Natural killer cell (primary cell): Measurements from ENCODE around the gene CMSS1. TPM values are rescaled to one million over a fixed set of nuclear protein-coding genes. Genes with fewer than 3 reads are reported as not detected.

Experiments used
- ATAC-seq, 3 donors: fragments of 150-1000 bp in 2 of 3; fragments of 200-7000 bp in 1 of 3; cut with Tn5 transposase; 1 replicate in 1 of 3; 2 replicates in 2 of 3; pipeline ENCODE4 v1.10.0; 2021; ENCODE audit warnings: mild to moderate bottlenecking in 2 of 3, moderate library complexity in 2 of 3
- DNase-seq, 2 donors: peaks; one replicate each; pipeline versions ENCODE4 v3.0.0 to v3.0.0-alpha.2; 2013 to 2021; ENCODE audit warnings: mixed read lengths in 1 of 2
- H3K27ac ChIP-seq: one replicate; pipeline ENCODE4 v1.5.1; 2013; ENCODE audit warnings: mild to moderate bottlenecking, low read length
- H3K27me3 ChIP-seq: one replicate; pipeline ENCODE4 v1.6.1; 2013; ENCODE audit warnings: low read length; ENCODE audit not compliant: control insufficient read depth, insufficient read depth
- H3K36me3 ChIP-seq: one replicate; pipeline ENCODE4 v1.6.1; 2013; ENCODE audit warnings: low read length; ENCODE audit not compliant: control insufficient read depth, insufficient read depth
- H3K4me1 ChIP-seq: one replicate; pipeline ENCODE4 v1.6.1; 2013; ENCODE audit warnings: low read length; ENCODE audit not compliant: control insufficient read depth, insufficient read depth
- H3K4me3 ChIP-seq: one replicate; pipeline ENCODE4 v1.5.1; 2013; ENCODE audit warnings: low read length
- H3K9me3 ChIP-seq: one replicate; pipeline ENCODE4 v1.6.1; 2013; ENCODE audit warnings: low read length; ENCODE audit not compliant: control insufficient read depth, insufficient read depth
- H3K27ac Mint-ChIP-seq, 2 donors: one replicate each; pipeline ENCODE4 v1.8.0; 2022; ENCODE audit warnings: mild to moderate bottlenecking in 2 of 2, mixed read lengths in 2 of 2, moderate library complexity in 1 of 2
- H3K27me3 Mint-ChIP-seq, 2 donors: one replicate each; pipeline ENCODE4 v1.8.0; 2022; ENCODE audit warnings: low read depth in 2 of 2, mixed read lengths in 2 of 2
- H3K36me3 Mint-ChIP-seq: one replicate; pipeline ENCODE4 v1.8.0; 2022; ENCODE audit warnings: mixed read lengths
- H3K4me1 Mint-ChIP-seq, 2 donors: one replicate each; pipeline ENCODE4 v1.8.0; 2022; ENCODE audit warnings: mixed read lengths in 2 of 2
- H3K4me3 Mint-ChIP-seq: one replicate; pipeline ENCODE4 v1.8.0; 2022; ENCODE audit warnings: mild to moderate bottlenecking, moderate library complexity, mixed read lengths
- H3K9me3 Mint-ChIP-seq, 2 donors: one replicate each; pipeline ENCODE4 v1.8.0; 2022; ENCODE audit warnings: mixed read lengths in 2 of 2
- WGBS: methylation state at CpG from one replicate; pipeline ENCODE4 v1.1.7; 2013; ENCODE audit warnings: missing lambda C conversion rate; ENCODE audit not compliant: insufficient coverage; 5-methylcytosine and 5-hydroxymethylcytosine counted together
- intact Hi-C: fragments of 100-400 bp; cut with micrococcal nuclease; formaldehyde crosslinking; loops from one replicate; pipeline ENCODE4 v1.14.2; 2022
- total RNA-seq, 4 donors: library from RNA; stranded (reverse); fragments of 120-200 nt in 1 of 4; gene quantifications; one replicate each; pipeline versions ENCODE4 v1.2.3 to v1.2.4, GENCODE V29; 2013 to 2022
- TF ChIP-seq, protein P1 (sequence below): fragments of 200-600 bp; IDR thresholded peaks from one replicate; pipeline ENCODE4 v1.8.0; 2022; ENCODE audit warnings: antibody characterized with exemption

CMSS1 gene
- total RNA-seq, 3 donors from 2014 or later (not counting 1 experiment from before 2014, with no cell fraction given) = 7.8 to 12.7 (median 9.2) TPM

DNA sequence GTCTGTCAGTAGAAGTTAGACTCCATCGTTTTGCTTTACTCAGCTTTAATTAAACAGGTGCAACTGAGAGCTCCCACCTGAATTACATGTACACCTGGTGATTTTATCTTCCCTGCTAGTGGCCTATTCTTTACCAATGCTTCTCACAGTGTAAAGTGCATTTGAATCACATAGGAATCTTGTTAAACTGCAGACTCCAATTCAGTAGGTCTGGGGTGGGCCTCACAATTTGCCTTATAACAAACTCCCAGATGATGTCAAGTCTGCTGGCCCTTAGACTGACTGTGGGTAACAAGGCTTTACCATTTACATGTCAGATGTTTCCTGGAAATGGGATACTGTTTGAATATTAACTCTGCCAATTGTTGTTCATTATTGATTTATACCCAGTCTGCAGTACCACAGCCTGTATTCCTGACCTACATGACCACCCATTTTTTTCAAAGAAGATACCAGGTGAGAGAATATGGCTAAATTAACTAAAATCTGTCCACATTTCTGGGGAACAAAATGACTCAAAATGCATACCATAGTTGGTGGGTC lies 37.2 kb downstream of the CMSS1 start:
- Mint-ChIP-seq H3K27ac (no peak overlapping the region), H3K36me3 (no peaks in the 10 kb centered on the region), H3K4me1 (no peaks in the 10 kb centered on the region), H3K9me3 (no peaks in the 10 kb centered on the region), H3K27me3 (no peaks in the 10 kb centered on the region), H3K4me3 (no peak overlapping the region)
- DNase-seq (no peak), ATAC-seq (no peak)
- H3K4me3 ChIP-seq = no peak overlapping the region
- intact Hi-C loops = no loop called here
- TF ChIP-seq, protein P1, sequence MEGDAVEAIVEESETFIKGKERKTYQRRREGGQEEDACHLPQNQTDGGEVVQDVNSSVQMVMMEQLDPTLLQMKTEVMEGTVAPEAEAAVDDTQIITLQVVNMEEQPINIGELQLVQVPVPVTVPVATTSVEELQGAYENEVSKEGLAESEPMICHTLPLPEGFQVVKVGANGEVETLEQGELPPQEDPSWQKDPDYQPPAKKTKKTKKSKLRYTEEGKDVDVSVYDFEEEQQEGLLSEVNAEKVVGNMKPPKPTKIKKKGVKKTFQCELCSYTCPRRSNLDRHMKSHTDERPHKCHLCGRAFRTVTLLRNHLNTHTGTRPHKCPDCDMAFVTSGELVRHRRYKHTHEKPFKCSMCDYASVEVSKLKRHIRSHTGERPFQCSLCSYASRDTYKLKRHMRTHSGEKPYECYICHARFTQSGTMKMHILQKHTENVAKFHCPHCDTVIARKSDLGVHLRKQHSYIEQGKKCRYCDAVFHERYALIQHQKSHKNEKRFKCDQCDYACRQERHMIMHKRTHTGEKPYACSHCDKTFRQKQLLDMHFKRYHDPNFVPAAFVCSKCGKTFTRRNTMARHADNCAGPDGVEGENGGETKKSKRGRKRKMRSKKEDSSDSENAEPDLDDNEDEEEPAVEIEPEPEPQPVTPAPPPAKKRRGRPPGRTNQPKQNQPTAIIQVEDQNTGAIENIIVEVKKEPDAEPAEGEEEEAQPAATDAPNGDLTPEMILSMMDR = no peak
- no peaks in the 10 kb centered on the region for H3K4me1 ChIP-seq
- no peak overlapping the region for H3K27ac ChIP-seq
- 67% methylated on average over 1 of the region's 1 CpG for WGBS
- no peaks in the 10 kb centered on the region for H3K9me3 ChIP-seq
- no peaks in the 10 kb centered on the region for H3K27me3 ChIP-seq
- H3K36me3 ChIP-seq = no peaks in the 10 kb centered on the region

DNA sequence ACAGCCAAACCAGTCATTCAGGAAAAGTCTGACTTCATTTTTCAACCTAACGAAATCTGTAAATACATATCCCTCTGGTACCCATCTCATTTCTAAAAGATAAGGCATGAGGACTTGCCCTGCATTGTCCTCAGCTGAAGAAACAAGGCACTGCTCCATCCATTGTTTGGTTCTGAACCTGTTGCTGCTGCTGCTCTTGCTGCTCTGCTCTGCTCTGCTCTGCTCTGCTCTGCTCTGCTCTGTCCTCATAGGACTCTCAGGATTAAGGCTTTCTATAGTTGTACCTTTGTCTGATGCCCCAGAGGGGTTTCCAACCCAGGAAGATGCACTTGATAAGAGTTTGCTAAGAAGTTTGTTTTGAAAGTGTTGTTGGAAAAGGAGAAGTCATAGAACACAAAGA lies 38.2 kb downstream of the CMSS1 start:
- no peaks in the 10 kb centered on the region for H3K4me1 ChIP-seq
- Mint-ChIP-seq H3K27ac (no peak overlapping the region), H3K9me3 (no peaks in the 10 kb centered on the region), H3K4me3 (no peak overlapping the region), H3K4me1 (no peaks in the 10 kb centered on the region), H3K36me3 (no peaks in the 10 kb centered on the region), H3K27me3 (no peaks in the 10 kb centered on the region)
- no peaks in the 10 kb centered on the region for H3K36me3 ChIP-seq
- H3K27me3 ChIP-seq = no peaks in the 10 kb centered on the region
- no peak for ATAC-seq
- no peak for DNase-seq
- 98% methylated on average over 1 of the region's 1 CpG for WGBS
- H3K9me3 ChIP-seq = no peaks in the 10 kb centered on the region
- no peak overlapping the region for H3K4me3 ChIP-seq
- H3K27ac ChIP-seq = no peak overlapping the region
- TF ChIP-seq, protein P1 = no peak
- intact Hi-C loops = no loop called here

DNA sequence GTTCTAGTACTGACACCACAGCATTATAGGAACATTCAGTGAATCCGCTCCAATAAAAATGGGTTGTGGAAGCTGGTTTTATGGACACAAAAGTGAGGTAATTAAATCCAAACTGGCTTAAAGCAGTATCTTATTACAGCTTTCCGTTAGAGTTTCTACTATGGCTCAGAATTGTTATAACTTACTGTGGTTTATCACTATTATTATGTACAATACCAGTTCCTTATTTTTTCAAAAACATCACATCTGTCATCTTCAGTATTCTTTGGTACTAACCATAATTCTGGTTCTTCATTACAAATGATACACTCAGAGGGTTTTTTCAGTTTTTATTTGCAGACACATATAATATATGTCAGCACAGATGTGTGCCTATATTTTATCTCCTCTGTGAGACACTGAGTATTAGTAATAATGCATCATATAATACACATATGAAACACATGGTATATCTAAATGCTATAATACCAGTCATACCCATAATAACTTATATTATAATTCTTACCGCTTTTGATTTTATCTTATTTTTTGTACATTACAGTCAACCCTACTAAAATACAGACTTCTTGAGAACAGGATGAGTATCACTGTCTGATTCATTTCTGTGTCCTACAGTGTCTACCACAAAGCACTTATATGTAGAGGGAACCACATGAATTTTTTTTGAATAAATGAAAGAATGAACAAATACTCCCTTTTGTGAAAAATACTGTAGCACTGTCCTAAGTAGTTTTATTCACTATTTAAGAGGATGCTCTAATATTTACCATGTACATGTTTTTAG lies 39.0 kb downstream of the CMSS1 start:
- no peaks in the 10 kb centered on the region for H3K27me3 ChIP-seq
- H3K27me3 Mint-ChIP-seq = no peaks in the 10 kb centered on the region
- H3K9me3 Mint-ChIP-seq = no peaks in the 10 kb centered on the region
- H3K4me1 Mint-ChIP-seq = no peaks in the 10 kb centered on the region
- H3K36me3 Mint-ChIP-seq = no peaks in the 10 kb centered on the region
- H3K27ac ChIP-seq = no peak overlapping the region
- DNase-seq (no peak), ATAC-seq (no peak)
- H3K4me3 Mint-ChIP-seq = no peak overlapping the region
- H3K4me3 ChIP-seq = no peak overlapping the region
- intact Hi-C loops = no loop called here
- no peaks in the 10 kb centered on the region for H3K4me1 ChIP-seq
- H3K36me3 ChIP-seq = no peaks in the 10 kb centered on the region
- TF ChIP-seq, protein P1 = no peak
- WGBS = no CpG with 5 or more reads among the region's 3 CpGs
- no peaks in the 10 kb centered on the region for H3K9me3 ChIP-seq
- H3K27ac Mint-ChIP-seq = no peak overlapping the region
